NCI-H345 treated with DMSO at 0.1 percent for 48 hours (cell line): ENCODE results near the gene MAP3K7CL.
"Not testable (repeated sequence)": the region's sequence is repeated elsewhere in the genome, so short reads cannot be mapped to it uniquely, and the experiment has no call there.

ENCODE experiments used
- DNase-seq: peaks from one replicate; lab custom pipeline; 2025; ENCODE audit not compliant: unreplicated experiment; lab: John Stamatoyannopoulos, UW

Gene MAP3K7CL

GRCh38 chr21:29133241-29133640 is 2.8 kb downstream of the MAP3K7CL start:
- no peak for DNase-seq

GRCh38 chr21:29133796-29134195 is 3.4 kb downstream of the MAP3K7CL start:
- no peak for DNase-seq

DNA sequence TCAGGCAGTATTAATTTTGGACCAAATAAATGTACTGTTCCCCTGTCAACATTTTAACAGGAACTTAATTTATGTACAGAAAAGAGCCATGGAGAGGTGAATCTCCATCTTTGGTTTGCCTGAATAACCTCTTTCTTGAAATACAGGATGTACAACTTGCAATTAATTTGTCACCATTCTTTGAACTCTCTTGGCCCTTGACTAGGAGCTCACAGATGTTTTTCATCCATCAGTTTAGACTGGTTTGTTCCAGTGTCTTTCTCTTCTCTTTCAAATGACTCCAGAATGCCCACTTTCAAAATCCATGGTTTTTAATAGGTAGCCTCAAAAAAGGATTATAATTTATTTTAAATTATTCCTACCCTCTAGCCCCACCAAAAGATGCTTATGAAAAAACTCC is 5.0 kb downstream of the MAP3K7CL start:
- DNase-seq = no peak

GRCh38 chr21:29136033-29136432 is 5.6 kb downstream of the MAP3K7CL start:
- DNase-seq = no peak

GRCh38 chr21:29144736-29145353 is 14.4 kb downstream of the MAP3K7CL start:
- DNase-seq = no peak

DNA sequence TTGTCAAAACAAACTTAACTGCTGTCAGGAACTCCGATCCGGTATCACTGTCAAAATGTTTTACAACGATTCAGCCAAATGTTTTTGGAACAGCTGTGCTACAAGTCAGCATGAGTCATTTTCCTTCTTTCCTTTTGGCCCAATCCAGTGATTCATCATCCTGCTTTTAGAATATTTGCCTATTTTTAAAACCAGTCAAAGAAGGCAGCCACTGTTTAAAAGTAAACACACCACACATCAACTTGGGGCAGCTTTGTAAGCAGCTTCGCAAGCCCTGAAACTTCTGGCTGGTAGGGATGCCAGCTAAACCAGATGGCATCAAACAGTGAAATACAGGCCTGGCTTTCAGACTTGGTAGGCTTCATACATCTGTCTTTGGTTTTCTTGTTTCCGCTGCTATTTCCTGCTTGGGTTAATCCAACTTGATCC is 14.9 kb downstream of the MAP3K7CL start:
- DNase-seq = no peak

GRCh38 chr21:29145852-29146453 is 15.5 kb downstream of the MAP3K7CL start:
- no peak for DNase-seq

- no peak for DNase-seq
Measured at GRCh38 chr21:29146726-29147125, 16.3 kb downstream of the MAP3K7CL start.

DNA sequence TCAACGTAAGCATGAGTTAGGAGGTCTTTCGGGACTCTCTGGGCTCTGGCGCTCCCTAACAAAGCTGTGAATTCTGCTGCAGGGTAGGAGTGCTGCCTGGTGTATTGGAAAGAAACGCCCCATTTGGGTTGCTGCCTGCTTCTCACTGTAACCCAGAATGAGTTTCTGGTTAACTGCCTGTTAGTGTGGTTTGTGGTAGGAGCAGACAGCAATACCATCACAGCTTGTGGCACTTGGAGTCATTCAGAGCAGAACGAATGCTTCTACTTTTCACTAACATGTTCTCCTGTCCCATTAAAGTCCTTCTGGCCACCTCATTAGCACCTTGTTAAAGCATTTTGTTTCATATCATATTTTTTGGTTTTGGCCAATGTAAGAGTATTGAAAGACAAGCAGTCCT is 18.1 kb downstream of the MAP3K7CL start:
- DNase-seq = no peak

- DNase-seq = no peak
Measured at GRCh38 chr21:29149808-29150425, 19.5 kb downstream of the MAP3K7CL start.

- DNase-seq = no peak
Measured at GRCh38 chr21:29151931-29152330, 21.5 kb downstream of the MAP3K7CL start.

GRCh38 chr21:29152916-29153315 is 22.5 kb downstream of the MAP3K7CL start:
- no peak for DNase-seq

- DNase-seq = no peak
Measured at GRCh38 chr21:29154270-29154669, 23.8 kb downstream of the MAP3K7CL start.

DNA sequence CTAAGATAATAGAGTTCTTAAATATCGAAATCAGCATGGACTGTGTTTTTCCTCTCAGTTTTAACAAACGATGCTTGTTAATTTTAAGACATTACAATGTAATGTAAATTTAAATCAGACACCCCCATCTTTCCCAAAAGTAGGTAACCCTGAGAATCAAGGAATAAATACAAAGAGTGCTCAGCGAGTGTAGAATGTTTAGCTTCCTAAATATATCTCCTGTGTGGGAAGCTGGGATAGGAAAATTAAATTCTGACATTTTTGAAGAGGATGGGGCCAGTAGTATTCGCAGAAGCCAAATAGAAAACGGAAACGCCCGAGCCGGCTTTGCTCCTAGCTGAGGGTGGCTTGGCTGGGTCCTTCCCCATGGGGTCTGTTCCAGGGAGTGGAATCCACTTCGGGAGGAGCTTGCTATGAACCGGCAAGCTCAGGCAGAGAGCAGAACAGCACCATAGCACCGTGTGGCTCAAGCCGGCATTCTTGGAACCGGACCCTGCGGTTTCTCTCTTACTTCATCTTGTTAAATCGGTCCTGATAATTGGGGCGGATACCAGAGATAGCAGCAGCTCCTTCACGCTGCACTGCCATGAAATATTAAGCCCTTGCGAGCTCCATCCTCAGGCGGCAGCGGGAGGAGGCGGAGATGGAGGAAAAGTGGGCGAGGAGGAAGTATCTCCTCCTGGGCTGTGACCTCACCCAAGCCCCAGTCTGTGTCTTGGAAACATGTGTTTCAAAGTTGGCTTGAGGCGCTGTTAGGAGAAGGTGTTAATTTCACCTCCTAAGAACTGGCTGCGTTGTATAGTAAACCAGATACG is 24.9 kb downstream of the MAP3K7CL start:
- no peak for DNase-seq

GRCh38 chr21:29155933-29156260 is 25.5 kb downstream of the MAP3K7CL start:
- DNase-seq = no peak

DNA sequence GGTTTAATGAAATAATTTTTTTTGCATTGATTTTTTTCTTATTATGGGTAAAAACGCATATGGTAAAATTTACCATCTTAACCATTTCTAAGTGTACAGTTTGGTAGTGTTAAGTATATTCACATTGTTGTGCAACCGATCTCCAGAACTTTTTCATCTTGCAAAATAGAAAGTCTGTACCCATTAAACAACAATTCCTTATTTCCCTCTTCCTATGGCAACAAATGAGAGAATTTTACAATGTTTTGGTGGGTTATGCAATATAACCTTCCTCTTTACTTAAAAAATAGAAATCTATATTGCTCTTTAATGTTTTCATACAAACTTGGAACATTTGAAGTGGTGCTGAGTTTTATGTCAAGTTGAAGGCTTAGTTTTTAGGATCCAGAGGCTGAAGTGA is 26.6 kb downstream of the MAP3K7CL start:
- DNase-seq = no peak

DNA sequence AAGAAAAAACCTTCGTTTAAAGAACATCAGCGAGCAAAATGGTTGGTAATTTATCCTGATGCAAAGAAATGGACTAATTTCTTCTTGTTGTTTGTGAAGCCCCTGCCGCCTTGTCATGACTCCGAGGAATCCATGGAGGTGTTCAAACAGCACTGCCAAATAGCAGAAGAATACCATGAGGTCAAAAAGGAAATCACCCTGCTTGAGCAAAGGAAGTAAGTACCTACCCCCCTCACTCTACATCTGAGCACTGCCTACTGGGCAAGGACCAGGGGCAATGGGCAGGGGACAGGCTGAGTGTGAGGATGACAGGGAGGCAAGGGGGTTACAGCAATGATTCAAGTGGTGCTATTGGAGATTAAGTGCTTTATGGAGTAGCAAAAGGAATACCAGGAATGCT is 29.4 kb downstream of the MAP3K7CL start:
- no peak for DNase-seq

- DNase-seq = not testable (repeated sequence)
Measured at GRCh38 chr21:29162825-29163224, 32.4 kb downstream of the MAP3K7CL start.

GRCh38 chr21:29163341-29164115 is 33.1 kb downstream of the MAP3K7CL start:
- no peak for DNase-seq

- no peak for DNase-seq
Measured at GRCh38 chr21:29164323-29164942, 34.0 kb downstream of the MAP3K7CL start.

- no peak for DNase-seq
Measured at GRCh38 chr21:29166323-29166722, 35.9 kb downstream of the MAP3K7CL start.
